ENCODE measurements around the gene SMCO3. TPM values are rescaled to one million over a fixed set of nuclear protein-coding genes. Genes with fewer than 3 reads are reported as not detected.

The SMCO3 gene
- total and polyA plus RNA-seq, 2 of the 13 experiments (the other 11 are each of a cell fraction or from before 2014, with no cell fraction given) = 0.29 to 0.42 TPM

GRCh38 chr12:14802247-14802646, 11.7 kb downstream of the SMCO3 start (continued):
- TF ChIP-seq HNRNPLL (IDR thresholded peaks at IDR 0.05; ENCODE audit: low read depth, low read length, poor library complexity, severe bottlenecking) (no peak), GZF1 (CRISPR knock-in tag; IDR thresholded peaks at IDR 0.05) (no peak), SRY (CRISPR knock-in tag; IDR thresholded peaks at IDR 0.05) (no peak)
- TF ChIP-seq, protein P1, sequence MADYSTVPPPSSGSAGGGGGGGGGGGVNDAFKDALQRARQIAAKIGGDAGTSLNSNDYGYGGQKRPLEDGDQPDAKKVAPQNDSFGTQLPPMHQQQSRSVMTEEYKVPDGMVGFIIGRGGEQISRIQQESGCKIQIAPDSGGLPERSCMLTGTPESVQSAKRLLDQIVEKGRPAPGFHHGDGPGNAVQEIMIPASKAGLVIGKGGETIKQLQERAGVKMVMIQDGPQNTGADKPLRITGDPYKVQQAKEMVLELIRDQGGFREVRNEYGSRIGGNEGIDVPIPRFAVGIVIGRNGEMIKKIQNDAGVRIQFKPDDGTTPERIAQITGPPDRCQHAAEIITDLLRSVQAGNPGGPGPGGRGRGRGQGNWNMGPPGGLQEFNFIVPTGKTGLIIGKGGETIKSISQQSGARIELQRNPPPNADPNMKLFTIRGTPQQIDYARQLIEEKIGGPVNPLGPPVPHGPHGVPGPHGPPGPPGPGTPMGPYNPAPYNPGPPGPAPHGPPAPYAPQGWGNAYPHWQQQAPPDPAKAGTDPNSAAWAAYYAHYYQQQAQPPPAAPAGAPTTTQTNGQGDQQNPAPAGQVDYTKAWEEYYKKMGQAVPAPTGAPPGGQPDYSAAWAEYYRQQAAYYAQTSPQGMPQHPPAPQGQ (CRISPR knock-in tag; IDR thresholded peaks at IDR 0.05; ENCODE audit: borderline replicate concordance) = no peak

GRCh38 chr12:14795028-14795448, 18.9 kb downstream of the SMCO3 start:
- H4K20me1 ChIP-seq (ENCODE audit: insufficient read depth, low read length) = no peaks in the 10 kb centered on the region; the same call in 1 of the 2 replicates
- H3K27me3 ChIP-seq (ENCODE audit: control insufficient read depth in 1 of 2, insufficient read depth in 2 of 2, low read length in 2 of 2) = no peaks in the 10 kb centered on the region
- no peaks in the 10 kb centered on the region for H3K9me3 ChIP-seq (ENCODE audit: low read length)
- no peak for DNase-seq (ENCODE audit: low spot score)
- ChIA-PET CTCF (ENCODE audit: low intra/inter-chr PET ratio, low total read pairs) (no interaction called here), POLR2A (no interaction called here)
- H3K4me3 ChIP-seq (replicated peaks in 1 of 3; ENCODE audit: insufficient read depth in 1 of 3, low read depth in 2 of 3, low read length in 3 of 3) = no peak overlapping the region
- TF ChIP-seq CCDC6 (CRISPR knock-in tag; IDR thresholded peaks at IDR 0.05) (no peak), MAFK (conservative IDR thresholded peaks at IDR 0.05 in 1 of 2, IDR thresholded peaks at IDR 0.05 in 1 of 2; ENCODE audit: low read length in 2 of 2) (peak; percentile 88 to 91), MAFF (IDR thresholded peaks at IDR 0.05; ENCODE audit: low read depth, low read length) (peak; percentile 91)
- no peak for ATAC-seq
- H3K4me2 ChIP-seq (ENCODE audit: low read depth, low read length) = no peak overlapping the region
- H3K27ac ChIP-seq (ENCODE audit: extremely low read length, insufficient read depth, low read length) = no peak overlapping the region
- H3K79me2 ChIP-seq (ENCODE audit: insufficient read depth, low read length) = peaks cover 21% of the 10 kb centered on the region
- 93% methylated on average over 4 of the region's 4 CpGs for WGBS (ENCODE audit: low lambda C conversion rate)
- peaks cover 18 to 69% of the 10 kb centered on the region in 2 experiments for H3K36me3 ChIP-seq (replicated peaks in 1 of 2; ENCODE audit: control insufficient read depth in 1 of 2, insufficient read depth in 2 of 2, low read length in 2 of 2)
- no peaks in the 10 kb centered on the region for H3K4me1 ChIP-seq (ENCODE audit: insufficient read depth, low read length)
- FAIRE-seq = no peak
- no TSS peak for BruUV-seq (replicated peaks)
- in situ Hi-C loops (cut with HindIII; ENCODE audit: extremely low pct_ligation_motif_present, low pct_unique_long_range_greater_than_20kb) = no loop called here
- no peak overlapping the region for H2AFZ ChIP-seq (ENCODE audit: low read length)
- H3K9ac ChIP-seq (ENCODE audit: insufficient read depth, low read depth, low read length) = no peak overlapping the region
- intact Hi-C loops (cut with micrococcal nuclease; ENCODE audit: unreplicated experiment) = no loop called here
